ENCODE measurements around the gene PRR32.
"Not testable (repeated sequence)": the region's sequence is repeated elsewhere in the genome, so short reads cannot be mapped to it uniquely, and the experiment has no call there.

PRR32 gene, protein sequence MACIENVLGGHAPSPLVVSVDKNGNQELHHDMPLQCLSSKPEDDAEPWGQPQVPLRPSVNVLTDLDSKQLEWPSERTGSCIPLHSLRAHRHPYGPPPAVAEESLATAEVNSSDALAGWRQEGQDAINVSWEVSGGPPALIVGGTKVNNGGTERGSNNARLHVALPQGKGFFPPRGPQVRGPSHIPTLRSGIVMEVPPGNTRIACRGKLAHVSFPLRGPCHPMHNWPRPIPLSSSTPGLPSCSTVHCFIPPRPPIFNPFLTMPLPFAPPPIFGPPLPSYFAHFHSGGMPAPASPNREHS

DNA sequence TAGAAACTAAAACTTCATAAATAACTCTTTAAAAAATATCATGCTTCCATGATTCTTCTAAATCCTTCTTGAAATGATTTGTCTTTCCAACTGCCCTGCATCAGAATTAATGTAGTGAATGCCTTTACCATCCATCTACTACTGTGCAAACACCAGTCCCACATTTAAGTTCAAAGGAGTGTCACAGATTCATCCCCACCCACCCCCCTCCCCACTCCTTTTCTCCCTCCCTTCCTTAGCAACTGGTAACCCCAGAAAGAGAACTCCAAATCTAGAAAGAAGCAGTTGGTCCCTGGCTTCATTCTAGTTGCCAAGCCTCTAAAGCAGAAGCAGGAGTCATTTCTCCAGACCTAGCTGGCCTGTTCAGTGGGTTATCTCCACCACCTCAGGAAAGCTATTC is at the start of gene PRR32:
Gene PRR32, plus strand, starts transcription at position 301 of the 400 bp plus-strand sequence. CDS start 115 bp downstream, outside the sequence.
- Histone ChIP-seq H3K9ac (ENCODE audit: low read depth in 1 of 2, low read length in 2 of 2) (no peak within 1 kb of the TSS), H3K9me3 (ENCODE audit: control insufficient read depth in 2 of 2, low read length in 2 of 2) (no peaks in the 10 kb centered on the region), H3K4me3 (ENCODE audit: low read length in 2 of 2) (no peak within 1 kb of the TSS), H3K4me1 (ENCODE audit: control insufficient read depth in 2 of 2, insufficient read depth in 2 of 2, low read length in 2 of 2) (no peaks in the 10 kb centered on the region), H3K27ac (ENCODE audit: low read depth in 2 of 2, low read length in 2 of 2) (no peak within 1 kb of the TSS), H3K27me3 (ENCODE audit: control insufficient read depth in 2 of 2, insufficient read depth in 2 of 2, low read length in 2 of 2) (no peaks in the 10 kb centered on the region), H3K36me3 (ENCODE audit: control insufficient read depth in 2 of 2, insufficient read depth in 2 of 2, low read length in 2 of 2) (no peaks in the 10 kb centered on the region)

DNA sequence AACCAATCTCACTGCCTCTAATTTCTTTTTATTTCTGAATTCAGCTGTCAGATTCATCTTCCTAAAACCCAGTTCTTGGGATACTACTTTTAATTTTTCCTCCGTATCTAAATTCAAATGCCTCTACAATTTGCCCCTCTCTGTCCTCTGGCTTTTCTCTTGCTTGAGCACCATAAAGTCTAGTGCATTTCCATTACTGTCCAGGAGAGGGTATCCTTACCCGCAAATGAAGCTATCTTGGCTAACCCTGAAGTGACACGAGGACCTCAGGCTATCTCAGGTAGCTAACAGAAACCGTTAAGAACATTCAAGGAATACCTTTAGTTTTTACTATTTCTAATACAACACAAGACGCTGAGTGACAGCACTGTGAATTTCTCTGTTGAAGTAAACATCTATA is 49.4 kb upstream of the PRR32 start:
- no peak overlapping the region for H3K9ac ChIP-seq (ENCODE audit: low read depth in 1 of 2, low read length in 2 of 2)
- no peaks in the 10 kb centered on the region for H3K9me3 ChIP-seq (ENCODE audit: control insufficient read depth in 2 of 2, low read length in 2 of 2)
- H3K36me3 ChIP-seq (ENCODE audit: control insufficient read depth in 2 of 2, insufficient read depth in 2 of 2, low read length in 2 of 2), result no peaks in the 10 kb centered on the region
- H3K27me3 ChIP-seq (ENCODE audit: control insufficient read depth in 2 of 2, insufficient read depth in 2 of 2, low read length in 2 of 2), result no peaks in the 10 kb centered on the region
- H3K4me3 ChIP-seq (ENCODE audit: low read length in 2 of 2), result no peak overlapping the region
- no peaks in the 10 kb centered on the region for H3K4me1 ChIP-seq (ENCODE audit: control insufficient read depth in 2 of 2, insufficient read depth in 2 of 2, low read length in 2 of 2)
- H3K27ac ChIP-seq (ENCODE audit: low read depth in 2 of 2, low read length in 2 of 2), result no peak overlapping the region

DNA sequence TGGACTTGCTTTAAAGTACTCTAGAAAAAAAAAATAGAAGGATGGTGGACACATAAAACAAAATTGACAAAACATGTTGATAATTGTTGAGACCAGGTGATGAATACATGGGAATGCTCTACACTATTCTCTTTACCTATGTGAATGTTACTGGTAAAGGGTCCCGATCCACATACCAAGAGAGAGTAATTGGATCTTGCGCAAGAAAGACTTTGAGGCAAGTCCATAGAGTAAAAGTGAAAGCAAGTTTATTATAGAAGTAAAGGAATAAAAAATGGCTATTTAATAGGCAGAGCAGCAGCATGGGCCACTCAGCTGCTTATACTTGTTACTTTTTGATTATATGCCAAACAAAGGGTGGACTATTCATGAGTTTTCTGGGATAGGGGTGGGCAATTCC is 34.0 kb upstream of the PRR32 start:
- Histone ChIP-seq H3K36me3 (ENCODE audit: control insufficient read depth in 2 of 2, insufficient read depth in 2 of 2, low read length in 2 of 2) (no peaks in the 10 kb centered on the region), H3K27me3 (ENCODE audit: control insufficient read depth in 2 of 2, insufficient read depth in 2 of 2, low read length in 2 of 2) (no peaks in the 10 kb centered on the region), H3K4me3 (ENCODE audit: low read length in 2 of 2) (no peak overlapping the region), H3K9me3 (ENCODE audit: control insufficient read depth in 2 of 2, low read length in 2 of 2) (no peaks in the 10 kb centered on the region), H3K4me1 (ENCODE audit: control insufficient read depth in 2 of 2, insufficient read depth in 2 of 2, low read length in 2 of 2) (no peaks in the 10 kb centered on the region), H3K9ac (ENCODE audit: low read depth in 1 of 2, low read length in 2 of 2) (no peak overlapping the region), H3K27ac (ENCODE audit: low read depth in 2 of 2, low read length in 2 of 2) (no peak overlapping the region)

DNA sequence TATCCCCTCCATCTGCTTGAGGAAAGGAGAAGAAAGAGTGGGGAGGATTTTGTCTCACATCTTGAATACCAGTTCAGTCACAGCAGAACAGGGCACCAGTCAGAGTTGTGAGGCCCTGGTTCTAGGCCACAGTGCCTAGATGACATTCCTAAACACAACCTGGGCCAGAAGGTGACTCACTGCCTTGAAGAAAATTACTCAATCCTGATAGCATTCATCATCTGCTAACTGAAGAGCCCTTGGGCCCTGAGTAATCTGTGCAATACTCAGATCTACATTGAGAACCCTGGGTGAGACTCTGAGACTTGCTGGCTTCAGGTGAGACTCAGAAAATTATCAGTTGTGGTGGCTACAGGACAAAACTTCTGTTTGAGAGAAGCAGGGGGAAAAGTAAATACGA is 20.5 kb upstream of the PRR32 start:
- H3K4me1 ChIP-seq (ENCODE audit: control insufficient read depth in 2 of 2, insufficient read depth in 2 of 2, low read length in 2 of 2), result no peaks in the 10 kb centered on the region
- no peak overlapping the region for H3K4me3 ChIP-seq (ENCODE audit: low read length in 2 of 2)
- H3K27ac ChIP-seq (ENCODE audit: low read depth in 2 of 2, low read length in 2 of 2), result no peak overlapping the region
- no peaks in the 10 kb centered on the region for H3K9me3 ChIP-seq (ENCODE audit: control insufficient read depth in 2 of 2, low read length in 2 of 2)
- H3K9ac ChIP-seq (ENCODE audit: low read depth in 1 of 2, low read length in 2 of 2), result no peak overlapping the region
- H3K36me3 ChIP-seq (ENCODE audit: control insufficient read depth in 2 of 2, insufficient read depth in 2 of 2, low read length in 2 of 2), result no peaks in the 10 kb centered on the region
- no peaks in the 10 kb centered on the region for H3K27me3 ChIP-seq (ENCODE audit: control insufficient read depth in 2 of 2, insufficient read depth in 2 of 2, low read length in 2 of 2)

DNA sequence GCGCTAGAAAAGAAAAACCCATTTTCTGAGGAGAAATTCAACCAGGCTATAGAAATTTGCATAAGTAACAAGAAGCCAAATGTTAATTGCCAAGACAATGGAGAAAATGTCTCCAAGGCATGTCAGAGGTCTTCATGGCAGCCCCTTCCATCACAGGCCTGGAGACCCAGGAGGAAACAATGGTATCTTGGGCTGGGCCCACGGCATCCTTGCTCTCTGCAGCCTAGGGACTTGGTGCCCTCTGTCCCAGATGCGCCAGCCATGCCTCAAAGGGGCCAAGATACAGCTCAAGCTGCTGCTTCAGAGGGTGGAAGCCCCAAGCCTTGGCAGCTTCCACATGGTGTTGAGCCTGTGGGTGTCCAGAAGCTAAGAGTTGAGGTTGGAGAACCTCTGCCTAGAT is 12.7 kb upstream of the PRR32 start:
- not testable (repeated sequence) for H3K4me3 ChIP-seq (ENCODE audit: low read length in 2 of 2); H3K27me3 ChIP-seq (ENCODE audit: control insufficient read depth in 2 of 2, insufficient read depth in 2 of 2, low read length in 2 of 2); H3K36me3 ChIP-seq (ENCODE audit: control insufficient read depth in 2 of 2, insufficient read depth in 2 of 2, low read length in 2 of 2); H3K9me3 ChIP-seq (ENCODE audit: control insufficient read depth in 2 of 2, low read length in 2 of 2); H3K27ac ChIP-seq (ENCODE audit: low read depth in 2 of 2, low read length in 2 of 2); H3K4me1 ChIP-seq (ENCODE audit: control insufficient read depth in 2 of 2, insufficient read depth in 2 of 2, low read length in 2 of 2); H3K9ac ChIP-seq (ENCODE audit: low read depth in 1 of 2, low read length in 2 of 2)

DNA sequence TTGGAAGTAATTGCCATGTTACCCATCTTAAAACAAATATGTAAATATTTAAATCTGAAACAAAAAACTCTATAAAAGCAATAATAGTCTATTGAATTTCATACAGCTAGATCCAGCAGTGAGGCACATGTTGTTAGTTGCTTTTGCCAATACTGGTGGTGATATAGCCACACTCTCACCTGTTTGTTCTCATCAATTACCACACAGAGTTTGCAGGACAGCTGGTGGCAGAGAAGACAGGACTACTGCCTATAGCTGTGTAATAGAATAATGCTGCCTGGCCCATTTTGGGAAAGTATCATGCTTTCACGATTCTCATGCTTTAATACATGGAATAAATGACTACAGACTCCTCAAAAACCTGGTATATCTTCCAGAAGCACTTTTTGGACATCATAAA is 3.7 kb upstream of the PRR32 start:
- Histone ChIP-seq H3K27me3 (ENCODE audit: control insufficient read depth in 2 of 2, insufficient read depth in 2 of 2, low read length in 2 of 2) (no peaks in the 10 kb centered on the region), H3K36me3 (ENCODE audit: control insufficient read depth in 2 of 2, insufficient read depth in 2 of 2, low read length in 2 of 2) (no peaks in the 10 kb centered on the region), H3K9ac (ENCODE audit: low read depth in 1 of 2, low read length in 2 of 2) (no peak overlapping the region), H3K9me3 (ENCODE audit: control insufficient read depth in 2 of 2, low read length in 2 of 2) (no peaks in the 10 kb centered on the region), H3K4me1 (ENCODE audit: control insufficient read depth in 2 of 2, insufficient read depth in 2 of 2, low read length in 2 of 2) (no peaks in the 10 kb centered on the region), H3K4me3 (ENCODE audit: low read length in 2 of 2) (no peak overlapping the region), H3K27ac (ENCODE audit: low read depth in 2 of 2, low read length in 2 of 2) (no peak overlapping the region)

DNA sequence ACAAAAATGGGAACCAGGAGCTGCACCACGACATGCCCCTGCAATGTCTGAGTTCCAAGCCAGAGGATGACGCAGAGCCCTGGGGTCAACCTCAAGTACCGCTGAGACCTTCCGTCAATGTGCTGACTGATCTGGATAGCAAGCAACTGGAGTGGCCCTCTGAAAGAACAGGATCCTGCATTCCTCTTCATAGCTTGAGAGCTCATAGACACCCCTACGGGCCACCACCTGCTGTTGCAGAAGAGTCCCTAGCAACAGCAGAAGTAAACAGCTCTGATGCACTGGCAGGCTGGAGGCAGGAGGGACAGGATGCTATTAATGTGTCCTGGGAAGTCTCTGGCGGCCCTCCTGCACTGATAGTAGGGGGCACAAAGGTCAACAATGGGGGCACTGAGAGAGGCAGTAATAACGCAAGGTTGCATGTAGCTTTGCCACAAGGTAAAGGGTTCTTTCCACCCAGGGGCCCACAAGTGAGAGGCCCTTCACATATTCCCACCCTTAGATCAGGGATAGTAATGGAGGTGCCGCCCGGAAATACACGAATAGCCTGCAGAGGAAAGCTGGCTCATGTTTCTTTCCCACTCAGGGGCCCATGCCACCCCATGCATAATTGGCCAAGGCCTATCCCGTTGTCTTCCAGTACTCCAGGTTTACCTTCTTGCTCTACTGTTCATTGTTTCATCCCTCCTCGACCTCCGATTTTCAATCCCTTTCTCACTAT is 1.3 kb downstream of the PRR32 start:
- no peaks in the 10 kb centered on the region for H3K36me3 ChIP-seq (ENCODE audit: control insufficient read depth in 2 of 2, insufficient read depth in 2 of 2, low read length in 2 of 2)
- no peaks in the 10 kb centered on the region for H3K4me1 ChIP-seq (ENCODE audit: control insufficient read depth in 2 of 2, insufficient read depth in 2 of 2, low read length in 2 of 2)
- H3K9ac ChIP-seq (ENCODE audit: low read depth in 1 of 2, low read length in 2 of 2), result no peak overlapping the region
- H3K9me3 ChIP-seq (ENCODE audit: control insufficient read depth in 2 of 2, low read length in 2 of 2), result no peaks in the 10 kb centered on the region
- no peak overlapping the region for H3K4me3 ChIP-seq (ENCODE audit: low read length in 2 of 2)
- H3K27me3 ChIP-seq (ENCODE audit: control insufficient read depth in 2 of 2, insufficient read depth in 2 of 2, low read length in 2 of 2), result no peaks in the 10 kb centered on the region
- no peak overlapping the region for H3K27ac ChIP-seq (ENCODE audit: low read depth in 2 of 2, low read length in 2 of 2)

DNA sequence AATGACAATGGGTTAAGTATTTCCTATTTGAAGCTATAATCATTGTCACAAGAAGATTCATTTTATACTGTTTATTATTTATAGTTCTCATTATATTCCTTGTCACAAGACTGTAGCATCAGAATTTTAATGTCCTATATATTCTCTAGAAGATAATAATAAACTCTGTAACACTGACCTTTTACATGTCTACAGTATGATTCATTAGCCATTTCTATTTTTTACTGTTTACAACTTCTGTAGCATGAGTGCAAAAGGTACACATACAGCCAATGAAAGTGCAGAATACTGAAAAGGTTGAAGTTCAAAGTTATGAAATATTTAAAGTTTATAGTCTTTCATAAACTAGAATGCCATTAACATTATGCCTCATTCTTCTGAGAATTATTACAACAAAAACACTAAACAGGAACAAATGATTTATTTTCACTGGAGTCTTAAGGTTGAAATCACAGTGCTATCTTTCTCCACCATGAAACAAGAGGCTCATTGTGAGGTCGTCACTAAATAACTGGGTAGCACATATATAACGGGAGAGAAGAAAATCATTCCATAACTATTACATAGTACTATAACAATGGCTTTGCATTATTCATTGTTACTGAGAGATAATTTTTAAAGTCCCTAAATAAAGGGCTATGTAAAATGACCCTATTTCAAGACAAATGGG is 4.9 kb downstream of the PRR32 start:
- no peaks in the 10 kb centered on the region for H3K9me3 ChIP-seq (ENCODE audit: control insufficient read depth in 2 of 2, low read length in 2 of 2)
- no peaks in the 10 kb centered on the region for H3K27me3 ChIP-seq (ENCODE audit: control insufficient read depth in 2 of 2, insufficient read depth in 2 of 2, low read length in 2 of 2)
- H3K27ac ChIP-seq (ENCODE audit: low read depth in 2 of 2, low read length in 2 of 2), result no peak overlapping the region
- no peaks in the 10 kb centered on the region for H3K36me3 ChIP-seq (ENCODE audit: control insufficient read depth in 2 of 2, insufficient read depth in 2 of 2, low read length in 2 of 2)
- H3K4me3 ChIP-seq (ENCODE audit: low read length in 2 of 2), result no peak overlapping the region
- H3K4me1 ChIP-seq (ENCODE audit: control insufficient read depth in 2 of 2, insufficient read depth in 2 of 2, low read length in 2 of 2), result no peaks in the 10 kb centered on the region
- no peak overlapping the region for H3K9ac ChIP-seq (ENCODE audit: low read depth in 1 of 2, low read length in 2 of 2)

DNA sequence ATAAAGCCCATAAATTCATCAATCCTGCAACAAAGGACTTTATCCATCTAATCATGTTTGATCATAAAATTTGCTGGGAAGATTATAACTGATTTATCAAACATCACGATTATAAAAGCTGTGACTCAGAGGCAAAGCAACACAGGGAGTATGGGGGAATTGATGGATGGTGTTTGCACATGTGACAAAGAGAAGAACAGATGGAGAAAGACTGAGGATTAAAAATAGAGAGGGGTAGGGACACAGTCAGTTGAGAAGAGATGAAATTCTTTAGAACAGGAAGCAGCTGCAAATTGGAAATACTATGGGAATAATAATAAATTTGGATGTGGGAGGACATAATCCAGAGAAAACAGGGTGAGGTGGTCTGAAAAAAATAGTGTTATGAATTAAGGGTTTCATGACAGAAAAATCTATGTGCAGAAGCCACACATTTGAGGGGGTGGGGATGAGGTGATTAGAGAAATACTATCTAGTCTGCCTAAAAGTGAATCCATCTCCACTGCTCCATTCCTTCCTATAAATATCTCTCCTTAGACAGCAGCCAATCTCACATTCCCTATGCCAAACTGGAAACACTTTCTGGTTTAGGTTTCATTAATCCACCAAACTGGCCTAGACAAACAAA is 6.2 kb downstream of the PRR32 start:
- H3K36me3 ChIP-seq (ENCODE audit: control insufficient read depth in 2 of 2, insufficient read depth in 2 of 2, low read length in 2 of 2), result no peaks in the 10 kb centered on the region
- H3K9me3 ChIP-seq (ENCODE audit: control insufficient read depth in 2 of 2, low read length in 2 of 2), result no peaks in the 10 kb centered on the region
- no peaks in the 10 kb centered on the region for H3K4me1 ChIP-seq (ENCODE audit: control insufficient read depth in 2 of 2, insufficient read depth in 2 of 2, low read length in 2 of 2)
- no peak overlapping the region for H3K27ac ChIP-seq (ENCODE audit: low read depth in 2 of 2, low read length in 2 of 2)
- H3K9ac ChIP-seq (ENCODE audit: low read depth in 1 of 2, low read length in 2 of 2), result no peak overlapping the region
- H3K4me3 ChIP-seq (ENCODE audit: low read length in 2 of 2), result no peak overlapping the region
- H3K27me3 ChIP-seq (ENCODE audit: control insufficient read depth in 2 of 2, insufficient read depth in 2 of 2, low read length in 2 of 2), result no peaks in the 10 kb centered on the region

DNA sequence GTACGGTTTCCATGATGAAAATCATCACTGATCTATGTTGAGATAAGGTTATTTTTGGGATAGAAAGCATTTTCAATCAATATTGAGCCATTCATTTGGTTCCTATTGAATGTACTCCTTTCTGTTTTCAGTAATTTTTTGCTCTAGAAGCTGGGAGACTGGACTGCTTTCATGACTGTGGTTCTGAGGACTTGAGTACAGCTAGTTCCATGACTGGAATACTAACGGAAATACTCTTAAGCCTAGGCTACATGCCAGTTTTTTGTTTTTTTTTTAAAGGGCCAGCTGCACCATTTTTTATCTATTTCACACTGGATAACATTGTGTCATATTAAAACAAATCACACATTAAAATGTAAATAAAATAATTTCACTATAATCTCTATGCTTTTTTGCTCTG is 16.7 kb downstream of the PRR32 start:
- H3K27ac ChIP-seq (ENCODE audit: low read depth in 2 of 2, low read length in 2 of 2), result no peak overlapping the region
- no peaks in the 10 kb centered on the region for H3K4me1 ChIP-seq (ENCODE audit: control insufficient read depth in 2 of 2, insufficient read depth in 2 of 2, low read length in 2 of 2)
- no peaks in the 10 kb centered on the region for H3K9me3 ChIP-seq (ENCODE audit: control insufficient read depth in 2 of 2, low read length in 2 of 2)
- no peaks in the 10 kb centered on the region for H3K36me3 ChIP-seq (ENCODE audit: control insufficient read depth in 2 of 2, insufficient read depth in 2 of 2, low read length in 2 of 2)
- no peak overlapping the region for H3K9ac ChIP-seq (ENCODE audit: low read depth in 1 of 2, low read length in 2 of 2)
- H3K27me3 ChIP-seq (ENCODE audit: control insufficient read depth in 2 of 2, insufficient read depth in 2 of 2, low read length in 2 of 2), result no peaks in the 10 kb centered on the region
- no peak overlapping the region for H3K4me3 ChIP-seq (ENCODE audit: low read length in 2 of 2)

Data from mucosa of rectum (tissue), 2 donors.